ENCODE results near the gene LARP4B. TPM values are rescaled to one million over a fixed set of nuclear protein-coding genes. Genes with fewer than 3 reads are reported as not detected.

Gene LARP4B
- total RNA-seq, 4 donors from 2014 or later = 50.2 to 77.5 (median 57.0) TPM

DNA sequence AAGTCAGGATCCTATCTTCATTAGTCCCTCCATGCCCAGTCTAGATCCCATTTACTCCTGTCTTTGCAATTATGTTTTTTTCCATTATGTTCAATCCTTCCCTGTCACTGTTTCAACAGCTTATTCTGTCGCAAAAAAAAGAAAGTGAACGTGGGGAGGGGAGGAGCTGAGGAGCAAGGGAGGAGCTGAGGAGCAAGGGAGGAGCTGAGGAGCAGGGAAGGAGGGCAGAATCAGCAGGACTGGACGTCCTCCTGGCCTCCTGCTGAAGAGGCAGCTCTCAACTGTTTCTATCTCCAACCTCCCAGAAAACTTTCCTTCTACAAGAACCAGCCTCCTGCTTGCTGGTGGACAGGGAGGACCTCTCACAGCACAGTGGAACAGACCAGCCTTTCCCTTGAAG, 26.0 kb downstream of the LARP4B start:
- TF ChIP-seq CTCF (IDR thresholded peaks at IDR 0.05) = no peak
- no peak for TF ChIP-seq POLR2A (IDR thresholded peaks at IDR 0.05)
- no peak overlapping the region for H3K4me3 ChIP-seq (ENCODE audit: low read depth, poor library complexity, severe bottlenecking)
- intact Hi-C loops (cut with DNase I; ENCODE audit: low total_unique reads) = no loop called here
- no peak for DNase-seq (ENCODE audit: low spot score in 2 of 2)
- WGBS, 2 donors = 33 to 45% methylated on average over 3 of the region's 3 CpGs

- WGBS, 2 donors = 90 to 94% methylated on average over 5 of the region's 5 CpGs
- TF ChIP-seq POLR2A (IDR thresholded peaks at IDR 0.05) = no peak
- no peak for TF ChIP-seq CTCF (IDR thresholded peaks at IDR 0.05)
- H3K4me3 ChIP-seq (ENCODE audit: low read depth, poor library complexity, severe bottlenecking) = no peak overlapping the region
- no peak for DNase-seq (ENCODE audit: low spot score in 2 of 2)
- intact Hi-C loops (cut with DNase I; ENCODE audit: low total_unique reads) = no loop called here
Observed at GRCh38 chr10:904403-904802, 27.1 kb downstream of the LARP4B start.

DNA sequence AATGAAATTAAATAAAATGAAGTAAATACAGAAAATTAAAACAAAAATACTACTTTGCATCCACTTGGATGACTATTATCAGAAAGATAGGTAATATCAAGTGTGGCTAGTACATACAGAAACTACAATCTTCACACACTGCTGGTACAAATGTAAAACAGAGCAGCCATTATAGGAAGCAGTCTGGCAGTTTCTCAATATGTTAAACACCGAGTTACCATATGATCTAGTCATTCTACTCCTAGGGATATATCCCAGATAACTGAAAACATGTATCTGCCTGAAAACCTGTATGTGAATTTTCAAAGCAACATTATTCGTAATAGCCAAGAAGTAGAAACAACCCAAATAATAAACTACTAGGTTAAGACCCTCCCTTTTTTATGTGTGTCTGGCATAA, 33.4 kb downstream of the LARP4B start:
- 85% methylated on average over 2 of the region's 2 CpGs for WGBS, 2 donors
- intact Hi-C loops (cut with DNase I; ENCODE audit: low total_unique reads) = no loop called here
- H3K4me3 ChIP-seq (ENCODE audit: low read depth, poor library complexity, severe bottlenecking) = no peak overlapping the region
- DNase-seq (ENCODE audit: low spot score in 2 of 2) = no peak
- TF ChIP-seq POLR2A (IDR thresholded peaks at IDR 0.05) (no peak), CTCF (IDR thresholded peaks at IDR 0.05) (no peak)

GRCh38 chr10:896982-897381, 34.5 kb downstream of the LARP4B start:
- intact Hi-C loops (cut with DNase I; ENCODE audit: low total_unique reads) = no loop called here
- TF ChIP-seq POLR2A (IDR thresholded peaks at IDR 0.05) = no peak
- no peak for TF ChIP-seq CTCF (IDR thresholded peaks at IDR 0.05)
- no peak overlapping the region for H3K4me3 ChIP-seq (ENCODE audit: low read depth, poor library complexity, severe bottlenecking)
- DNase-seq (ENCODE audit: low spot score in 2 of 2) = no peak
- 93 to 95% methylated on average over 2 of the region's 2 CpGs for WGBS, 2 donors

GRCh38 chr10:895324-895723, 36.2 kb downstream of the LARP4B start:
- no peak overlapping the region for H3K4me3 ChIP-seq (ENCODE audit: low read depth, poor library complexity, severe bottlenecking)
- TF ChIP-seq CTCF (IDR thresholded peaks at IDR 0.05) (no peak), POLR2A (IDR thresholded peaks at IDR 0.05) (no peak)
- no peak for DNase-seq (ENCODE audit: low spot score in 2 of 2)
- intact Hi-C loops (cut with DNase I; ENCODE audit: low total_unique reads) = no loop called here
- WGBS, 2 donors = 67 to 76% methylated on average over 4 of the region's 4 CpGs

DNA sequence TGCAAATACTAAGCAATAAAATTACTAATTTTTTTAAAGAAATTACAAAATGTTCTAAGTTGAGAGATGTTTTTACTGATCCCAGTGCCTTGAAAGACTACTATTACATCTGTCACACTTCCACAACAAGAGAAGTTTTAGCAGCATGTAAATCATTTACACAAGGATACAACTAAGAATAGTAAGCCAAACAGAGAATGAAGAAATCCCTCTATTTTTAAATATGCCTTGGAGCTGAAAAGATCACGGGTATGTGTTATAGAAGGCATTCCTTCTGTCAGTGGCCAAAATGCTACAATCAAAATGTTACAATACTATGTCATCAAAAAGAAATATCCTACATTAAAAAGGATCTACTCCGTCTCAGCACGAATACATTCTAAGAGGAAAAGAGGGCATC, 52.6 kb downstream of the LARP4B start:
- no peak for TF ChIP-seq CTCF (IDR thresholded peaks at IDR 0.05)
- no peak for TF ChIP-seq POLR2A (IDR thresholded peaks at IDR 0.05)
- intact Hi-C loops (cut with DNase I; ENCODE audit: low total_unique reads) = no loop called here
- DNase-seq (ENCODE audit: low spot score in 2 of 2) = no peak
- H3K4me3 ChIP-seq (ENCODE audit: low read depth, poor library complexity, severe bottlenecking) = no peak overlapping the region
- 64 to 72% methylated on average over 3 of the region's 3 CpGs for WGBS, 2 donors
